B cell (primary cell): ENCODE measurements around the gene SNCB.

Experiments used
- CTCF ChIP-seq: fragments of 200-600 bp; IDR thresholded peaks from one replicate; pipeline ENCODE4 v1.8.0; 2022; ENCODE audit warnings: antibody characterized with exemption, mild to moderate bottlenecking
- EZH2 ChIP-seq: IDR thresholded peaks from 2 replicates; pipeline ENCODE4 v1.6.1; 2012; ENCODE audit warnings: borderline replicate concordance, low read depth, mild to moderate bottlenecking, moderate library complexity, low read length; ENCODE audit not compliant: insufficient read depth, poor library complexity, severe bottlenecking

- TF ChIP-seq CTCF (no peak), EZH2 (no peak)
These were observed 3.3 kb upstream of the SNCB start for GRCh38 chr5:176633598-176633997.
